Measurements from ENCODE around the gene MYH15.
"Not testable (repeated sequence)": the region's sequence is repeated elsewhere in the genome, so short reads cannot be mapped to it uniquely, and the experiment has no call there.

MYH15 gene

GRCh38 chr3:108389372-108389771, 121.0 kb downstream of the MYH15 start:
- no peak for DNase-seq (ENCODE audit: low read depth in 2 of 2)

GRCh38 chr3:108388136-108389132, 122.0 kb downstream of the MYH15 start:
- no peak for DNase-seq (ENCODE audit: low read depth in 2 of 2)

GRCh38 chr3:108387063-108387462, 123.3 kb downstream of the MYH15 start:
- no peak for DNase-seq (ENCODE audit: low read depth in 2 of 2)

GRCh38 chr3:108383306-108383705, 127.1 kb downstream of the MYH15 start:
- DNase-seq (ENCODE audit: low read depth in 2 of 2), result no peak

- DNase-seq (ENCODE audit: low read depth in 2 of 2), result no peak
Observed at GRCh38 chr3:108381529-108382140, 128.8 kb downstream of the MYH15 start.

GRCh38 chr3:108380128-108380795, 130.1 kb downstream of the MYH15 start:
- DNase-seq (ENCODE audit: low read depth in 2 of 2), result no peak

GRCh38 chr3:108378952-108379342, 131.4 kb downstream of the MYH15 start:
- not testable (repeated sequence) for DNase-seq (ENCODE audit: low read depth in 2 of 2)

- no peak for DNase-seq (ENCODE audit: low read depth in 2 of 2)
Observed at GRCh38 chr3:108378153-108378951, 132.0 kb downstream of the MYH15 start.

- no peak for DNase-seq (ENCODE audit: low read depth in 2 of 2)
Observed at GRCh38 chr3:108377384-108377783, 133.0 kb downstream of the MYH15 start.

GRCh38 chr3:108376026-108376425, 134.4 kb downstream of the MYH15 start:
- no peak for DNase-seq (ENCODE audit: low read depth in 2 of 2)

GRCh38 chr3:108359011-108359410, 151.4 kb downstream of the MYH15 start:
- DNase-seq (ENCODE audit: low read depth in 2 of 2), result no peak

GRCh38 chr3:108357042-108357441, 153.4 kb downstream of the MYH15 start:
- no peak for DNase-seq (ENCODE audit: low read depth in 2 of 2)

GRCh38 chr3:108354562-108354961, 155.8 kb downstream of the MYH15 start:
- DNase-seq (ENCODE audit: low read depth in 2 of 2), result no peak

- DNase-seq (ENCODE audit: low read depth in 2 of 2), result no peak
Observed at GRCh38 chr3:108352176-108352575, 158.2 kb downstream of the MYH15 start.

- DNase-seq (ENCODE audit: low read depth in 2 of 2), result no peak
Observed at GRCh38 chr3:108346301-108347227, 163.8 kb downstream of the MYH15 start.

- no peak for DNase-seq (ENCODE audit: low read depth in 2 of 2)
Observed at GRCh38 chr3:108345492-108346205, 164.7 kb downstream of the MYH15 start.

GRCh38 chr3:108343491-108343890, 166.9 kb downstream of the MYH15 start:
- DNase-seq (ENCODE audit: low read depth in 2 of 2), result no peak

- no peak for DNase-seq (ENCODE audit: low read depth in 2 of 2)
Observed at GRCh38 chr3:108342837-108343486, 167.4 kb downstream of the MYH15 start.

- no peak for DNase-seq (ENCODE audit: low read depth in 2 of 2)
Observed at GRCh38 chr3:108341911-108342310, 168.5 kb downstream of the MYH15 start.
